ENCODE results near the gene LIPC. TPM values are rescaled to one million over a fixed set of nuclear protein-coding genes. Genes with fewer than 3 reads are reported as not detected.

The LIPC gene
- polyA plus RNA-seq, 1 of the 3 experiments (the other 2 are of a cell fraction): not detected

- H2AFZ ChIP-seq (ENCODE audit: low read depth): no peak overlapping the region
- POLR2A ChIA-PET: no interaction called here
- CTCF ChIA-PET: no interaction called here
Observed at GRCh38 chr15:58490086-58490887, 58.5 kb downstream of the LIPC start.

More at GRCh38 chr15:58490086-58490887, 58.5 kb downstream of the LIPC start:
- WGBS (ENCODE audit: low lambda C conversion rate): 85% methylated on average over 27 of the region's 27 CpGs
- Histone ChIP-seq H3K79me2 (ENCODE audit: insufficient read depth) (no peaks in the 10 kb centered on the region), H3K9me2 (no peaks in the 10 kb centered on the region), H3K9ac (no peak overlapping the region), H3F3A (replicated peaks; ENCODE audit: insufficient read depth) (no peaks in the 10 kb centered on the region), H3K4me2 (no peak overlapping the region), H3K4me3 (ENCODE audit: low read depth in 2 of 2, low read length in 1 of 2) (no peak overlapping the region), H3K27ac (ENCODE audit: low read depth in 2 of 2, low read length in 1 of 2) (no peak overlapping the region), H3K27me3 (ENCODE audit: insufficient read depth) (no peaks in the 10 kb centered on the region), H3K4me1 (ENCODE audit: control insufficient read depth in 1 of 2, insufficient read depth in 2 of 2, low read depth in 1 of 2, low read length in 1 of 2) (no peaks in the 10 kb centered on the region), H4K20me1 (ENCODE audit: insufficient read depth) (no peaks in the 10 kb centered on the region), H3K9me3 (no peaks in the 10 kb centered on the region), H3K36me3 (replicated peaks in 1 of 2; ENCODE audit: control insufficient read depth in 1 of 2, insufficient read depth in 2 of 2, low read length in 1 of 2) (no peaks in the 10 kb centered on the region)
- no peak for DNase-seq
- TF ChIP-seq GATA2 (CRISPR knock-in tag; IDR thresholded peaks at IDR 0.05) (no peak), CTCF (IDR thresholded peaks at IDR 0.05) (no peak), YY1 (IDR thresholded peaks at IDR 0.05; ENCODE audit: low read depth) (no peak), TEAD4 (IDR thresholded peaks at IDR 0.05; ENCODE audit: borderline replicate concordance, insufficient read depth) (no peak), FOXJ3 (CRISPR knock-in tag; IDR thresholded peaks at IDR 0.05) (no peak), NFIC (IDR thresholded peaks at IDR 0.05; ENCODE audit: borderline replicate concordance) (no peak), CHD2 (IDR thresholded peaks at IDR 0.05; ENCODE audit: low read length, partially characterized antibody) (no peak), USF1 (IDR thresholded peaks at IDR 0.05; ENCODE audit: borderline replicate concordance, low read depth) (no peak), IRF3 (IDR thresholded peaks at IDR 0.05; ENCODE audit: low read depth, low read length) (no peak), RXRA (IDR thresholded peaks at IDR 0.05; ENCODE audit: borderline replicate concordance, low read depth) (no peak), MXI1 (IDR thresholded peaks at IDR 0.05; ENCODE audit: low read depth, low read length) (no peak), GABPA (IDR thresholded peaks at IDR 0.05; ENCODE audit: low read depth) (no peak), NRF1 (IDR thresholded peaks at IDR 0.05; ENCODE audit: low read depth, low read length) (no peak), FOSL2 (IDR thresholded peaks at IDR 0.05; ENCODE audit: borderline replicate concordance, low read depth) (no peak), JUND (IDR thresholded peaks at IDR 0.05) (no peak), PBX3 (IDR thresholded peaks at IDR 0.05) (no peak), EP300 (IDR thresholded peaks at IDR 0.05; ENCODE audit: borderline replicate concordance in 1 of 2, low read depth in 1 of 2, low read length in 1 of 2) (no peak), MEF2A (IDR thresholded peaks at IDR 0.05; ENCODE audit: borderline replicate concordance, low read depth) (no peak), ELF1 (IDR thresholded peaks at IDR 0.05) (no peak)
